Panc1 (cell line): ENCODE results near the gene CEP131.

Source experiments
- POLR2AphosphoS5 ChIP-seq: IDR thresholded peaks from 2 replicates; pipeline ENCODE4 v1.6.1; 2012; ENCODE audit warnings: mild to moderate bottlenecking, low read depth, low read length, moderate library complexity
- TF ChIP-seq, protein P1 (sequence below), 2 experiments: IDR thresholded peaks; 2 replicates each; pipeline ENCODE4 v1.6.1; 2011 to 2012; ENCODE audit warnings: low read depth in 2 of 2, control low read depth in 1 of 2, low read length in 1 of 2, mild to moderate bottlenecking in 1 of 2, moderate library complexity in 1 of 2; ENCODE audit not compliant: insufficient read depth in 1 of 2
- TF ChIP-seq, protein P2 (sequence below): fragments of 450-650 bp; IDR thresholded peaks from 2 replicates; pipeline ENCODE4 v1.5.1; 2017; ENCODE audit warnings: mild to moderate bottlenecking

DNA sequence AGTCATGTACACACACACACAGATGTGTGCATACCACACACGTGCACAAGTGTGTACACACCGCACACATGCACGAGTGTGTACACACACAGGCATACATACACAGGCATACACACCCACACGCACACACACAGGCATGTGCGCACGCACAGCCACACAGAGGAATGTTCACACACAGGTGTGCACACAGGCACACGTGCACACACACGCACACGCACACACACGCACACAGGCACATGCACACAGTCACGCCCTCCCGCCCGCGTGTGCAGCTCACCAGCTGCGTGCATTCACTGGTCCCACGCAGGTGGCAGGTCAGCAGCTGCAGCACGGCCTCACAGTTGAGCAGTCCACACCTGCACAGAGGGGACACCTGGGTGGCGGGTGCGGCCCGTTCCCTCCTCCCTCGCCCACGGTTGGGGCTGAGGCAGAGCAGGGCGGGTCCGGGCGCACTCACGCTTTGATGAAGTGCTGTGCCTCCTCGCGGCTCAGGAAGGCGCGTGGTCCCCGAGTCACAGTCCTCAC, 8.4 kb upstream of the CEP131 start:
- TF ChIP-seq, protein P1, sequence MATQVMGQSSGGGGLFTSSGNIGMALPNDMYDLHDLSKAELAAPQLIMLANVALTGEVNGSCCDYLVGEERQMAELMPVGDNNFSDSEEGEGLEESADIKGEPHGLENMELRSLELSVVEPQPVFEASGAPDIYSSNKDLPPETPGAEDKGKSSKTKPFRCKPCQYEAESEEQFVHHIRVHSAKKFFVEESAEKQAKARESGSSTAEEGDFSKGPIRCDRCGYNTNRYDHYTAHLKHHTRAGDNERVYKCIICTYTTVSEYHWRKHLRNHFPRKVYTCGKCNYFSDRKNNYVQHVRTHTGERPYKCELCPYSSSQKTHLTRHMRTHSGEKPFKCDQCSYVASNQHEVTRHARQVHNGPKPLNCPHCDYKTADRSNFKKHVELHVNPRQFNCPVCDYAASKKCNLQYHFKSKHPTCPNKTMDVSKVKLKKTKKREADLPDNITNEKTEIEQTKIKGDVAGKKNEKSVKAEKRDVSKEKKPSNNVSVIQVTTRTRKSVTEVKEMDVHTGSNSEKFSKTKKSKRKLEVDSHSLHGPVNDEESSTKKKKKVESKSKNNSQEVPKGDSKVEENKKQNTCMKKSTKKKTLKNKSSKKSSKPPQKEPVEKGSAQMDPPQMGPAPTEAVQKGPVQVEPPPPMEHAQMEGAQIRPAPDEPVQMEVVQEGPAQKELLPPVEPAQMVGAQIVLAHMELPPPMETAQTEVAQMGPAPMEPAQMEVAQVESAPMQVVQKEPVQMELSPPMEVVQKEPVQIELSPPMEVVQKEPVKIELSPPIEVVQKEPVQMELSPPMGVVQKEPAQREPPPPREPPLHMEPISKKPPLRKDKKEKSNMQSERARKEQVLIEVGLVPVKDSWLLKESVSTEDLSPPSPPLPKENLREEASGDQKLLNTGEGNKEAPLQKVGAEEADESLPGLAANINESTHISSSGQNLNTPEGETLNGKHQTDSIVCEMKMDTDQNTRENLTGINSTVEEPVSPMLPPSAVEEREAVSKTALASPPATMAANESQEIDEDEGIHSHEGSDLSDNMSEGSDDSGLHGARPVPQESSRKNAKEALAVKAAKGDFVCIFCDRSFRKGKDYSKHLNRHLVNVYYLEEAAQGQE (IDR thresholded peaks at IDR 0.05; ENCODE audit: insufficient read depth in 1 of 2, low read depth in 2 of 2, low read length in 1 of 2) = no peak
- TF ChIP-seq, protein P2, sequence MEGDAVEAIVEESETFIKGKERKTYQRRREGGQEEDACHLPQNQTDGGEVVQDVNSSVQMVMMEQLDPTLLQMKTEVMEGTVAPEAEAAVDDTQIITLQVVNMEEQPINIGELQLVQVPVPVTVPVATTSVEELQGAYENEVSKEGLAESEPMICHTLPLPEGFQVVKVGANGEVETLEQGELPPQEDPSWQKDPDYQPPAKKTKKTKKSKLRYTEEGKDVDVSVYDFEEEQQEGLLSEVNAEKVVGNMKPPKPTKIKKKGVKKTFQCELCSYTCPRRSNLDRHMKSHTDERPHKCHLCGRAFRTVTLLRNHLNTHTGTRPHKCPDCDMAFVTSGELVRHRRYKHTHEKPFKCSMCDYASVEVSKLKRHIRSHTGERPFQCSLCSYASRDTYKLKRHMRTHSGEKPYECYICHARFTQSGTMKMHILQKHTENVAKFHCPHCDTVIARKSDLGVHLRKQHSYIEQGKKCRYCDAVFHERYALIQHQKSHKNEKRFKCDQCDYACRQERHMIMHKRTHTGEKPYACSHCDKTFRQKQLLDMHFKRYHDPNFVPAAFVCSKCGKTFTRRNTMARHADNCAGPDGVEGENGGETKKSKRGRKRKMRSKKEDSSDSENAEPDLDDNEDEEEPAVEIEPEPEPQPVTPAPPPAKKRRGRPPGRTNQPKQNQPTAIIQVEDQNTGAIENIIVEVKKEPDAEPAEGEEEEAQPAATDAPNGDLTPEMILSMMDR = no peak
- no peak for TF ChIP-seq POLR2AphosphoS5
